SK-N-SH (cell line): ENCODE results near the gene PLAGL2. TPM values are rescaled to one million over a fixed set of nuclear protein-coding genes. Genes with fewer than 3 reads are reported as not detected.
A peak's percentile ranks its signal among the peaks of the same experiment; 100 is the strongest.

Source experiments
- CTCF ChIA-PET: fragments of 300-600, 350-600 bp; formaldehyde crosslinking; extraction: SDS; loops from one replicate; lab custom pipeline; 2021; lab: Yijun Ruan, JAX
- POLR2A ChIA-PET: fragments of 350-600 bp; sonication (Branson Sonifier 250); formaldehyde crosslinking; extraction: SDS; loops from one replicate; lab custom pipeline; 2020; ENCODE audit warnings: antibody characterized with exemption, inconsistent platforms; lab: Yijun Ruan, JAX
- DNase-seq: peaks from one replicate; pipeline ENCODE4 v3.0.0; 2012
- H2AFZ ChIP-seq: fragments of 200-600 bp; sonication (generic); 2 replicates; pipeline ENCODE4 v1.8.1; 2016; ENCODE audit warnings: antibody characterized with exemption, mild to moderate bottlenecking, low read depth
- H3F3A ChIP-seq: fragments of 200-600 bp; sonication (generic); replicated peaks from 2 replicates; pipeline ENCODE3; 2016; ENCODE audit warnings: antibody characterized with exemption, mild to moderate bottlenecking; ENCODE audit not compliant: insufficient read depth
- H3K27ac ChIP-seq, 2 experiments: fragments of 200-500 bp in 1 of 2; fragments of 200-600 bp in 1 of 2; sonication (Bioruptor generic) in 1 of 2; sonication (generic), shearing (Covaris generic) in 1 of 2; 2 replicates each; pipeline versions ENCODE4 v1.5.1 to v1.6.1; 2014 to 2016; ENCODE audit warnings: low read depth in 2 of 2, inconsistent platforms in 1 of 2, low read length in 1 of 2, mild to moderate bottlenecking in 1 of 2, mixed read lengths in 1 of 2
- H3K27me3 ChIP-seq: fragments of 200-600 bp; sonication (generic), shearing (Covaris generic); 2 replicates; pipeline ENCODE4 v1.6.1; 2016; ENCODE audit warnings: mixed run types; ENCODE audit not compliant: insufficient read depth
- H3K36me3 ChIP-seq, 2 experiments: fragments of 200-500 bp in 1 of 2; fragments of 200-600 bp in 1 of 2; sonication (Bioruptor generic) in 1 of 2; sonication (generic) in 1 of 2; replicated peaks in 1 of 2; 2 replicates each; pipeline versions ENCODE3 to v1.5.1; 2014 to 2016; ENCODE audit warnings: low read length in 1 of 2, mild to moderate bottlenecking in 1 of 2; ENCODE audit not compliant: insufficient read depth in 2 of 2, control insufficient read depth in 1 of 2
- H3K4me1 ChIP-seq, 2 experiments: fragments of 200-500 bp in 1 of 2; fragments of 200-600 bp in 1 of 2; sonication (Bioruptor generic) in 1 of 2; sonication (generic), shearing (Covaris generic) in 1 of 2; 2 replicates each; pipeline versions ENCODE4 v1.5.1 to v1.6.1; 2014 to 2016; ENCODE audit warnings: low read depth in 1 of 2, low read length in 1 of 2, mixed run types in 1 of 2; ENCODE audit not compliant: insufficient read depth in 2 of 2, control insufficient read depth in 1 of 2
- H3K4me2 ChIP-seq: fragments of 200-600 bp; sonication (generic), shearing (Covaris generic); 2 replicates; pipeline ENCODE4 v1.6.1; 2017; ENCODE audit warnings: mixed run types
- H3K4me3 ChIP-seq, 2 experiments: fragments of 200-500 bp in 1 of 2; fragments of 200-600 bp in 1 of 2; sonication (Bioruptor generic) in 1 of 2; sonication (generic), shearing (Covaris generic) in 1 of 2; 2 replicates each; pipeline versions ENCODE4 v1.5.1 to v1.8.1; 2014 to 2016; ENCODE audit warnings: low read depth in 2 of 2, inconsistent platforms in 1 of 2, low read length in 1 of 2, mild to moderate bottlenecking in 1 of 2, mixed read lengths in 1 of 2, moderate library complexity in 1 of 2
- H3K79me2 ChIP-seq: fragments of 200-600 bp; sonication (generic); 2 replicates; pipeline ENCODE4 v1.8.1; 2017; ENCODE audit warnings: mild to moderate bottlenecking; ENCODE audit not compliant: insufficient read depth
- H3K9ac ChIP-seq: fragments of 200-600 bp; sonication (generic); 2 replicates; pipeline ENCODE4 v1.6.1; 2017; ENCODE audit warnings: mixed run types
- H3K9me2 ChIP-seq: fragments of 200-600 bp; sonication (generic); 2 replicates; pipeline ENCODE4 v1.6.1; 2017; ENCODE audit warnings: mixed run types
- H3K9me3 ChIP-seq: fragments of 200-600 bp; sonication (generic); 2 replicates; pipeline ENCODE4 v1.6.1; 2017; ENCODE audit warnings: mixed run types, mild to moderate bottlenecking, moderate library complexity
- H4K20me1 ChIP-seq: fragments of 200-600 bp; sonication (generic); 2 replicates; pipeline ENCODE4 v1.6.1; 2017; ENCODE audit warnings: mild to moderate bottlenecking, mixed run types; ENCODE audit not compliant: insufficient read depth
- ELF1 ChIP-seq: IDR thresholded peaks from 2 replicates; pipeline ENCODE4 v1.4.0; 2012
- EP300 ChIP-seq, 2 experiments: IDR thresholded peaks; 2 replicates each; pipeline versions ENCODE4 v1.4.0 to v1.6.1; 2012; ENCODE audit warnings: borderline replicate concordance in 1 of 2, low read depth in 1 of 2, low read length in 1 of 2
- EZH2phosphoT487 ChIP-seq: fragments of 200-600 bp; sonication (generic); IDR thresholded peaks from 2 replicates; pipeline ENCODE4 v1.6.1; 2017; ENCODE audit warnings: low read depth, mixed run types, mild to moderate bottlenecking, antibody characterized with exemption, moderate library complexity, borderline replicate concordance
- GABPA ChIP-seq: IDR thresholded peaks from 2 replicates; pipeline ENCODE4 v1.4.0; 2012; ENCODE audit warnings: low read depth, mild to moderate bottlenecking
- JUND ChIP-seq: IDR thresholded peaks from 2 replicates; pipeline ENCODE4 v1.4.0; 2012
- MEF2A ChIP-seq: IDR thresholded peaks from 2 replicates; pipeline ENCODE4 v1.4.0; 2012; ENCODE audit warnings: low read depth, borderline replicate concordance
- MXI1 ChIP-seq: IDR thresholded peaks from 2 replicates; pipeline ENCODE4 v1.6.1; 2012; ENCODE audit warnings: mild to moderate bottlenecking, low read depth, low read length, improper control_type of control experiment
- NFIC ChIP-seq: IDR thresholded peaks from 2 replicates; pipeline ENCODE4 v1.4.0; 2012; ENCODE audit warnings: borderline replicate concordance
- RCOR1 ChIP-seq: fragments of 150-350 bp; IDR thresholded peaks from 2 replicates; pipeline ENCODE4 v1.6.1; 2017; ENCODE audit warnings: antibody characterized with exemption, low read length
- SMC3 ChIP-seq: IDR thresholded peaks from 2 replicates; pipeline ENCODE4 v1.6.1; 2012; ENCODE audit warnings: low read depth, low read length, improper control_type of control experiment
- TAF1 ChIP-seq: IDR thresholded peaks from 2 replicates; pipeline ENCODE4 v1.6.1; 2012; ENCODE audit warnings: low read depth, mild to moderate bottlenecking, low read length, moderate library complexity, borderline replicate concordance
- TEAD4 ChIP-seq: IDR thresholded peaks from 2 replicates; pipeline ENCODE4 v1.4.0; 2012; ENCODE audit warnings: mild to moderate bottlenecking, borderline replicate concordance; ENCODE audit not compliant: insufficient read depth
- YY1 ChIP-seq: IDR thresholded peaks from 2 replicates; pipeline ENCODE4 v1.4.0; 2012; ENCODE audit warnings: low read depth, mild to moderate bottlenecking
- WGBS: methylation state at CpG from one replicate; pipeline ENCODE4 v1.1.6; 2017; ENCODE audit warnings: low lambda C conversion rate; 5-methylcytosine and 5-hydroxymethylcytosine counted together
- polyA plus RNA-seq, 3 experiments: library from polyadenylated mRNA; depleted of rRNA; stranded (reverse); fragments of >200 nt; gene quantifications; 2 replicates each; pipeline ENCODE4 v1.2.3, GENCODE V29; 2012
- TF ChIP-seq, protein P1 (sequence below): IDR thresholded peaks from 2 replicates; pipeline ENCODE4 v1.4.0; 2012; ENCODE audit warnings: low read depth, borderline replicate concordance
- TF ChIP-seq, protein P2 (sequence below): IDR thresholded peaks from 2 replicates; pipeline ENCODE4 v1.4.0; 2012; ENCODE audit warnings: low read depth
- TF ChIP-seq, protein P3 (sequence below): fragments of 150-350 bp; IDR thresholded peaks from 2 replicates; pipeline ENCODE4 v1.6.1; 2017; ENCODE audit warnings: antibody characterized with exemption, low read length, low read depth, borderline replicate concordance
- TF ChIP-seq, protein P4 (sequence below): IDR thresholded peaks from 2 replicates; pipeline ENCODE4; 2012

PLAGL2 gene
- polyA plus RNA-seq, 1 of the 3 experiments (the other 2 are of a cell fraction), result 4.0 TPM

DNA sequence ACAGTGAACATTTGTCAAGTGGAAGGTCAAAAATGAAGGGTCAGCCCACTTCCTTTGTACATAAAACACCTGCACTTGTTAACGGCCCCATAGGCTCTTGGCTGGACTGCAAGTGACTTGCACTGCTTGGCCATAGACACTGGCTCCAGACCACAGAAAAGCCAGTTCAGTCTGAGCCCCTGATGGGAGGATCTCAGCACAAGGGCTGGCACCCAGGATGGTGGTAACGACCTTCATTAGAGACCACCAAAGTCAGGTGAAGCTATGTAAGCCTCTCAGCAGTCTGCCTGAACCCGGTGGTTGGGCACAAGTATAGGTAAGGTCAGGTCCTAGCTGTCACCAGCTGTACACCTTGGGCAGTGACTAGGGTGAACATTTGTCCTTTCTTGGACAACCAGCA lies 16.1 kb downstream of the PLAGL2 start:
- Histone ChIP-seq H3K4me2 (no peak overlapping the region), H4K20me1 (no peaks in the 10 kb centered on the region), H3K9me3 (no peaks in the 10 kb centered on the region), H3F3A (peaks cover 19% of the 10 kb centered on the region), H3K27me3 (no peaks in the 10 kb centered on the region), H3K27ac (no peak overlapping the region), H3K9me2 (no peaks in the 10 kb centered on the region), H3K4me3 (no peak overlapping the region), H3K9ac (no peak overlapping the region), H3K79me2 (no peaks in the 10 kb centered on the region), H3K36me3 (peaks cover 4 to 28% of the 10 kb centered on the region in 2 experiments), H2AFZ (no peak overlapping the region), H3K4me1 (peaks cover 0 to 23% of the 10 kb centered on the region in 2 experiments; a peak in 2 of 4 replicates)
- ChIA-PET POLR2A (interaction anchor here (0.7 kb wide), 1 partner anchor 11 kb away, joined by 3 read pairs; no protein-coding TSS in a partner anchor), CTCF (interaction anchor here (0.7 to 1.0 kb wide), 3 partner anchors 10 to 462 kb away, joined by 3 read pairs; no protein-coding TSS in a partner anchor)
- TF ChIP-seq RCOR1, result no peak
- TF ChIP-seq, protein P1, sequence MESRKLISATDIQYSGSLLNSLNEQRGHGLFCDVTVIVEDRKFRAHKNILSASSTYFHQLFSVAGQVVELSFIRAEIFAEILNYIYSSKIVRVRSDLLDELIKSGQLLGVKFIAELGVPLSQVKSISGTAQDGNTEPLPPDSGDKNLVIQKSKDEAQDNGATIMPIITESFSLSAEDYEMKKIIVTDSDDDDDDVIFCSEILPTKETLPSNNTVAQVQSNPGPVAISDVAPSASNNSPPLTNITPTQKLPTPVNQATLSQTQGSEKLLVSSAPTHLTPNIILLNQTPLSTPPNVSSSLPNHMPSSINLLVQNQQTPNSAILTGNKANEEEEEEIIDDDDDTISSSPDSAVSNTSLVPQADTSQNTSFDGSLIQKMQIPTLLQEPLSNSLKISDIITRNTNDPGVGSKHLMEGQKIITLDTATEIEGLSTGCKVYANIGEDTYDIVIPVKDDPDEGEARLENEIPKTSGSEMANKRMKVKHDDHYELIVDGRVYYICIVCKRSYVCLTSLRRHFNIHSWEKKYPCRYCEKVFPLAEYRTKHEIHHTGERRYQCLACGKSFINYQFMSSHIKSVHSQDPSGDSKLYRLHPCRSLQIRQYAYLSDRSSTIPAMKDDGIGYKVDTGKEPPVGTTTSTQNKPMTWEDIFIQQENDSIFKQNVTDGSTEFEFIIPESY, result no peak
- TF ChIP-seq MEF2A, result no peak
- no peak for TF ChIP-seq NFIC
- TF ChIP-seq MXI1, result no peak
- TF ChIP-seq, protein P2, sequence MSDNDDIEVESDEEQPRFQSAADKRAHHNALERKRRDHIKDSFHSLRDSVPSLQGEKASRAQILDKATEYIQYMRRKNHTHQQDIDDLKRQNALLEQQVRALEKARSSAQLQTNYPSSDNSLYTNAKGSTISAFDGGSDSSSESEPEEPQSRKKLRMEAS, result no peak
- TF ChIP-seq TEAD4, result no peak
- 100% methylated on average over 1 of the region's 3 CpGs for WGBS
- no peak for DNase-seq

DNA sequence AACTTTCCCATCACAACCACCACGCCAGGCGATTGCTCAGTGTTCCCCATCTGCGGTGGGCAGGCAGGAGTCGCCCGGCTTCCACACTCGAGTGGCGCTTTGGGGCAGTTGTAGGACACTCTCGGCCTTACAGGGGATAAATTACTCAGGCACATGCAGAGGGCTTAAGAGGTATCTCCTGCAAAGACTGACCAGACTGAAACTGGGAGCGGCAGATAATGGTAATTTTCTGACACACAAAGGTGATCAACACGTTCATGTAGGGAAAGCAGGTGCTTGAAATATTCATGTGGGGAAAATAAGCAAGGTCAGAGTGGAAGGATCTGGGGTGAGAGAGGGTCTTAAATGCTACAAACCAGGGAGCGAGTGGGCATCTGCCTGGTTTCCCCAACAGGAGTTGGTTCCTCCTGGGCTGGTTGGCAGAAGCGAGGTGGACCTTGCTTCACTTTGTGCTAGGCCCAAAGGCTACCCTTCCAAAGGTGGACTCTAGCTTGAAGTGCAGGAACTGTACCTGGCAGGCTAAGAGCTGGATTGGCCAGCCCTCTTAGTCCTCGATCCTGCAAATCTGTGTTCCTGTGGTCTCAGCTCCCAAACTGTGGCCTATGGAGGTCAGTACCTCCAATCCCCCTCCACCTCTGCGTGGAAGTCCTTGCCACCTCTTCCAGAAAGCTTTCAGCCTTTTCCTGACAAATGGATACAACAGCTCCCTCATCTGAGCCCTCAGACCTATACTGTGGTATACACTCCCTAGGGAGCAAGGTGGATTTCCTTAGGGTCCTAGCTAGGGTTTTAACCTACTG lies 16.7 kb downstream of the PLAGL2 start:
- Histone ChIP-seq H3F3A (peaks cover 19% of the 10 kb centered on the region), H3K4me3 (peak overlapping the region; percentile 47 to 57), H3K4me2 (peak overlapping the region; percentile 78), H3K9me2 (no peaks in the 10 kb centered on the region), H3K27me3 (no peaks in the 10 kb centered on the region), H3K9ac (peak overlapping the region; percentile 71), H3K4me1 (peaks cover 0 to 23% of the 10 kb centered on the region in 2 experiments; a peak in 2 of 4 replicates), H3K36me3 (peaks cover 4 to 22% of the 10 kb centered on the region in 2 experiments), H4K20me1 (no peaks in the 10 kb centered on the region), H2AFZ (no peak overlapping the region), H3K9me3 (no peaks in the 10 kb centered on the region), H3K79me2 (no peaks in the 10 kb centered on the region), H3K27ac (peak overlapping the region; percentile 20 to 65; a peak in 1 of 4 replicates)
- CTCF ChIA-PET, result interaction anchor here (0.7 to 1.0 kb wide), 3 partner anchors 11 to 462 kb away, joined by 3 read pairs; no protein-coding TSS in a partner anchor
- DNase-seq, result peak; percentile 37
- 56% methylated on average over 14 of the region's 14 CpGs for WGBS
- POLR2A ChIA-PET, result interaction anchor here (0.7 kb wide), 1 partner anchor 11 kb away, joined by 3 read pairs; no protein-coding TSS in a partner anchor
- TF ChIP-seq ELF1 (no peak), TAF1 (no peak; the same call in 1 of the 2 replicates), JUND (no peak), GABPA (no peak), TEAD4 (no peak), MXI1 (no peak), EP300 (IDR thresholded peaks at IDR 0.05; ENCODE audit: borderline replicate concordance in 1 of 2, low read depth in 1 of 2, low read length in 1 of 2) (no peak), YY1 (no peak), SMC3 (no peak), RCOR1 (no peak), EZH2phosphoT487 (no peak)
- TF ChIP-seq, protein P1, result no peak
- TF ChIP-seq, protein P3, sequence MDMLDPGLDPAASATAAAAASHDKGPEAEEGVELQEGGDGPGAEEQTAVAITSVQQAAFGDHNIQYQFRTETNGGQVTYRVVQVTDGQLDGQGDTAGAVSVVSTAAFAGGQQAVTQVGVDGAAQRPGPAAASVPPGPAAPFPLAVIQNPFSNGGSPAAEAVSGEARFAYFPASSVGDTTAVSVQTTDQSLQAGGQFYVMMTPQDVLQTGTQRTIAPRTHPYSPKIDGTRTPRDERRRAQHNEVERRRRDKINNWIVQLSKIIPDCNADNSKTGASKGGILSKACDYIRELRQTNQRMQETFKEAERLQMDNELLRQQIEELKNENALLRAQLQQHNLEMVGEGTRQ, result no peak
- TF ChIP-seq, protein P4, sequence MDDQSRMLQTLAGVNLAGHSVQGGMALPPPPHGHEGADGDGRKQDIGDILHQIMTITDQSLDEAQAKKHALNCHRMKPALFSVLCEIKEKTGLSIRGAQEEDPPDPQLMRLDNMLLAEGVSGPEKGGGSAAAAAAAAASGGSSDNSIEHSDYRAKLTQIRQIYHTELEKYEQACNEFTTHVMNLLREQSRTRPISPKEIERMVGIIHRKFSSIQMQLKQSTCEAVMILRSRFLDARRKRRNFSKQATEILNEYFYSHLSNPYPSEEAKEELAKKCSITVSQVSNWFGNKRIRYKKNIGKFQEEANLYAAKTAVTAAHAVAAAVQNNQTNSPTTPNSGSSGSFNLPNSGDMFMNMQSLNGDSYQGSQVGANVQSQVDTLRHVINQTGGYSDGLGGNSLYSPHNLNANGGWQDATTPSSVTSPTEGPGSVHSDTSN, result no peak
